Inflammatory macrophage treated with lipopolysaccharide for 4 hours (primary cell): Measurements from ENCODE around the gene LNP1.

Source experiments
- DNase-seq: peaks from one replicate; pipeline ENCODE4 v3.0.0-alpha.2; 2020

LNP1 gene

GRCh38 chr3:100400419-100400779 lies 940 bp upstream of the LNP1 start:
- peak; percentile 56 for DNase-seq

GRCh38 chr3:100401674-100402041 lies 319 bp downstream of the LNP1 start:
- DNase-seq = peak; percentile 20

- peak; percentile 1 for DNase-seq
Measured at GRCh38 chr3:100402256-100402655, 917 bp downstream of the LNP1 start.

GRCh38 chr3:100402891-100403290 lies 1.6 kb downstream of the LNP1 start:
- no peak for DNase-seq

GRCh38 chr3:100403362-100404249 lies 2.3 kb downstream of the LNP1 start:
- peak; percentile 0 for DNase-seq

- no peak for DNase-seq
Measured at GRCh38 chr3:100404250-100404548, 2.9 kb downstream of the LNP1 start.

- no peak for DNase-seq
Measured at GRCh38 chr3:100407164-100407563, 5.8 kb downstream of the LNP1 start.

GRCh38 chr3:100407977-100408532 lies 6.7 kb downstream of the LNP1 start:
- no peak for DNase-seq

GRCh38 chr3:100411091-100411982 lies 10.0 kb downstream of the LNP1 start:
- DNase-seq = no peak

GRCh38 chr3:100412912-100413590 lies 11.7 kb downstream of the LNP1 start:
- DNase-seq = no peak

GRCh38 chr3:100413613-100414012 lies 12.3 kb downstream of the LNP1 start:
- no peak for DNase-seq

- DNase-seq = no peak
Measured at GRCh38 chr3:100416176-100416575, 14.8 kb downstream of the LNP1 start.

GRCh38 chr3:100416863-100417262 lies 15.5 kb downstream of the LNP1 start:
- DNase-seq = no peak

GRCh38 chr3:100419406-100419805 lies 18.1 kb downstream of the LNP1 start:
- DNase-seq = peak; percentile 69

GRCh38 chr3:100420885-100421284 lies 19.5 kb downstream of the LNP1 start:
- no peak for DNase-seq

- no peak for DNase-seq
Measured at GRCh38 chr3:100423611-100424010, 22.3 kb downstream of the LNP1 start.

- no peak for DNase-seq
Measured at GRCh38 chr3:100424261-100424660, 22.9 kb downstream of the LNP1 start.

- DNase-seq = no peak
Measured at GRCh38 chr3:100425316-100425715, 24.0 kb downstream of the LNP1 start.

GRCh38 chr3:100426067-100426682 lies 24.8 kb downstream of the LNP1 start:
- DNase-seq = no peak

GRCh38 chr3:100427699-100428098 lies 26.4 kb downstream of the LNP1 start:
- no peak for DNase-seq

- no peak for DNase-seq
Measured at GRCh38 chr3:100429187-100429716, 27.9 kb downstream of the LNP1 start.

GRCh38 chr3:100436951-100437350 lies 35.6 kb downstream of the LNP1 start:
- DNase-seq = peak; percentile 53
